Activated CD4-positive, CD25-positive, alpha-beta regulatory T cell treated with anti-CD3 and anti-CD28 coated beads, Interleukin-2, amount 50 U/mL, for 24 hours (primary cell): Measurements from ENCODE around the gene CHRND.

Experiments
- ATAC-seq, 2 donors: fragments of 150-1000 bp; cut with Tn5 transposase; one replicate each; pipeline ENCODE4 v1.10.0; 2021; ENCODE audit warnings: mild to moderate bottlenecking in 1 of 2, moderate library complexity in 1 of 2

Gene CHRND

DNA sequence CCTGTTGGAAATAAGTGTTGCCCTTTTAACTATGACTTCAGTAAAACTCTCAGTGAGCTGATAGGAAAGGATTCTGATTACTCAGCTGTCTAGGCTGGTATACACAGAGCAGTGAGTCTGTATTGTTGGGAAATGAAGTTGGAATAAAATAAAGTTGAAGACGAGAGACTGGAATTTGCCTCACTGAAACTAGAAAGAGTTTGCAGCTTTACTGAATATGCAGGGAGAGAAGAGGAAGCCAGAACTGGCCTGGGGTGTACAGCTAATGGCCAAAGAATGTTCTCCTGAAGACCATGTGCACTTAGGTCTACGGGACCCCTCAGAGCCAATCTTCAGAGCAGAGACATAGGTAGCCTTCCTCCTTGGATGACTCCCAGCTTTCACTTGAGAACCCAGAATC is 51.0 kb downstream of the CHRND start:
- no peak for ATAC-seq

DNA sequence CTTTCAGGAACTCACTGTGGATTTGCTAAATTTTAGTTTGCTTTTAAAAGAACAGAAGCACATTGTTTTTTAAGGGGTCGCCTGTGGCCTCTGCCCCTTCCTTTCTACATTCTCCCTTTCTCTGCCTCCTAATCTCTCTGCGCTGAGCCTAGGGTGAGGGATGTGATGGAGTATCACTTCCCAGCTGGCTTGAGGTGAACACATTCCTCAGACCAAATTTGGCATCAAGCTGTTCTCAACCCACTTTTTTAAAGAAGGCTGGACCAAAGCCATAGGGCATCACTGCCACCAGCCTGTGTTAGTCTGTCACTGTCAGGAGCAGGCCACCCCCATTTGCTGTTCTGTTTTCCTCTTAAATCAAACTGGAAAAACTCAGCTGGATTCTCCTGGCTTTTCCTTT is 51.9 kb downstream of the CHRND start:
- no peak for ATAC-seq

DNA sequence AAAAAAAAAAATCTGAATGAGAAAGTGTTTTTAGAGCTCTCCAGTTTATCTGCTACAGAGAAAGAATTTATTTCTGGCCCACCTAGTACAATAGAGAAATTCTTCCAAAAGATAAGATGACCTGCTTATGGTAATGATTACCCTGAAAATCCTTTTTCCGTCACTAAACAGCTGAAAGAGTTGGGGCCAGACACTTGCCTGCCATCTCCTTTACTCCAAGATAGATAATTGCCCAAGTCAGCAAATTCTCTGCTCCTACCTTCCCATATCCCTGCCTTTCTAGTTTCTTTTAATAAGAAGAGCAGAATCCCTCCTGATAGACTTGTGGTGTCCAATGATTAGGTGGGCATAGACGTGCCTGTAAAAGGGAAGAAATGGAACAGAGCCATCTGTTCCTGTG is 52.7 kb downstream of the CHRND start:
- ATAC-seq: no peak

DNA sequence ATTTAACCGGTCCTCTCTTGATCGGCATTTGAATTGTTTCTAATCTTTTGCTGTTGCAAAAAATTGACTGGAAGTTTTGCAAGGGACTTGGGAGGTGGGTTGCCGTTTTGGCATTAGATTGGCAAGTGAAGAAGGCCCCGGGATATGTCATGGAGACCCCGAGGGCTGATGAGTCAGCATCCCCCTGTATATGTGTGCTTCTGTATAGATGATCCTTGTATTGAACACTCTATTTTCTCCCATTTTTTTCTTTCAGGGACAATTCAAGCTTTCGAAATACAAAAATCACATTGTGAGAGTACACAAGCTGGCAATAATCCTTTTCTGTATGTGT is 54.7 kb downstream of the CHRND start:
- no peak for ATAC-seq

DNA sequence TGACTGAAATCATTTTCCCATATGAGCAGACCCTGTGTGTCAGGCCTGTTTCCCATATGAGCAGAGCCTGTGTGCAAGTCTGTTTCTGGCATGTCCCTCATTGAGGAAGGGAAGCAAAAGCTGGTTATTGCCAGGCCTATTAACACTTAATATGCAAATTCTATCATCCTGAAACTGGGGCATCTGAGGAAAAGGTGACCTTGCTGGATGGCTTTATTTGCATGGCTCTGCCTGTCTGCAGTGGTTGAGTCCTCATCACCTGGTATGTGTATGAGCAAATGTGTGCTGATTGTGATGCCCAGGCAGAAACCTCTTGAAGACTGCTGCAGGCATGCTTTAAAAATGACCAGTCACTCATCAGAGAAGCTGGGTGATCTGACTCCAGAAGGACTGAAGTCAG is 55.8 kb downstream of the CHRND start:
- no peak for ATAC-seq

DNA sequence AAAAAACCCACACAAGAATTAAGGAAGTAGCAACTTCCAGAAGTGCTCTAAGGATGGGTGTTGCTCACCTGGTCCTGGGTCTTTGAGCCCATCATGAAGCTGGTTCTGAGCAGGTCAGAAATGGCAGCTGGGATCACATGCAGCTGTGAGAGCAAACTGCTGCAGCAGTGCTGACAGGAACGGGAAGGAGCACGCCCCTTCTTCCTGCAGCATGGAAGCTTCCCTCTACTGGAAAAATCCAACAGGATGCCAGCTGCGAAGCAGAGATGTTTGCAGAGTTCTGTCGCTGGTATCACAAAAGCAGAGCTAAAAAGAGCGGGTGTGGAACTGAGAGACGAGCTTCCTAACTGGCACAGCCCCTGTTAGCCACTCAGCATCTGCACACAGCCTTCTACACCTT is 58.3 kb downstream of the CHRND start:
- ATAC-seq: no peak
